Psoas muscle (tissue), 8 donors: ENCODE results near the gene ST6GALNAC3. TPM values are rescaled to one million over a fixed set of nuclear protein-coding genes. Genes with fewer than 3 reads are reported as not detected.
"Not testable (repeated sequence)": the region's sequence is repeated elsewhere in the genome, so short reads cannot be mapped to it uniquely, and the experiment has no call there.

Experiments
- ATAC-seq, 4 donors: fragments of 200-7000 bp; cut with Tn5 transposase; one replicate each; pipeline ENCODE4 v1.9.1; 2020; ENCODE audit warnings: moderate library complexity in 3 of 4, mild to moderate bottlenecking in 2 of 4
- DNase-seq, 2 donors: peaks; one replicate each; pipeline ENCODE4 v3.0.0-alpha.2; 2020
- H3K27ac ChIP-seq: fragments of 200-600 bp; one replicate; pipeline ENCODE4 v1.8.0; 2022
- H3K27me3 ChIP-seq, 3 donors: fragments of 200-600 bp in 1 of 3; one replicate each; pipeline versions ENCODE4 v1.6.1 to v1.8.0; 2013 to 2022; ENCODE audit warnings: low read length in 2 of 3, mild to moderate bottlenecking in 2 of 3, moderate library complexity in 1 of 3; ENCODE audit not compliant: insufficient read depth in 3 of 3
- H3K36me3 ChIP-seq, 2 donors: fragments of 200-600 bp in 1 of 2; one replicate each; pipeline versions ENCODE4 v1.6.1 to v1.8.0; 2013 to 2022; ENCODE audit warnings: low read depth in 1 of 2, mild to moderate bottlenecking in 1 of 2, moderate library complexity in 1 of 2; ENCODE audit not compliant: insufficient read depth in 1 of 2
- H3K4me1 ChIP-seq: fragments of 200-600 bp; one replicate; pipeline ENCODE4 v1.8.0; 2022
- H3K4me3 ChIP-seq: fragments of 200-600 bp; one replicate; pipeline ENCODE4 v1.8.0; 2022; ENCODE audit warnings: mild to moderate bottlenecking
- H3K9me3 ChIP-seq: fragments of 200-600 bp; one replicate; pipeline ENCODE4 v1.8.0; 2022
- CTCF ChIP-seq: fragments of 200-600 bp; IDR thresholded peaks from one replicate; pipeline ENCODE4 v1.8.0; 2022; ENCODE audit warnings: antibody characterized with exemption
- WGBS, 3 donors: extraction: QIAGEN DNeasy Blood & Tissue Kit; methylation state at CpG; one replicate each; pipeline versions ENCODE4 v1.1.6 to v1.1.7; 2013; 5-methylcytosine and 5-hydroxymethylcytosine counted together
- intact Hi-C, 2 donors: fragments of 100-400 bp; cut with DNase I; formaldehyde crosslinking; loops; one replicate each; pipeline versions ENCODE4 v1.11.0 to v1.14.2; 2022
- polyA plus RNA-seq, 3 donors: library from polyadenylated mRNA; stranded (reverse); fragments of 200-250 nt; gene quantifications; one replicate each; pipeline ENCODE4 v1.2.3, GENCODE V29; 2013
- total RNA-seq, 4 donors: library from RNA; stranded (reverse); fragmentation: NEBNext Ultra II Directional in 2 of 4; extraction: Animal tissue kit (Norgen Biotek cat#: 25700) in 2 of 4; gene quantifications; one replicate each; pipeline versions ENCODE4 v1.2.1 to v1.2.4, GENCODE V29; 2021 to 2023
- donor health status: healthy with polysubstance abuse.
- donor health status: DM: no; HTN: no; CAD: no; lungs with moderate emphysema.
- donor health status: Bipolar disorder and iron deficiency.
- donor health status: healthy.
- donor health status: DM: yes; HTN: yes; CAD: no.
- donor health status: DM: no; HTN: no; CAD: no.
- donor health status: DM: no; HTN: no; CAD: no.
- donor health status: DM: yes; HTN: yes; CAD: no.

The ST6GALNAC3 gene
- total and polyA plus RNA-seq, 7 donors: 1.3 to 5.4 (median 2.3) TPM

GRCh38 chr1:76336931-76337371, 262.4 kb downstream of the ST6GALNAC3 start:
- peak in 2 of 4 donors; percentile 19 to 54 for ATAC-seq
- no peak for TF ChIP-seq CTCF

GRCh38 chr1:76337542-76338219, 263.1 kb downstream of the ST6GALNAC3 start:
- Histone ChIP-seq H3K36me3 (no peaks in the 10 kb centered on the region), H3K4me3 (no peak overlapping the region), H3K27ac (no peak overlapping the region), H3K27me3 (no peaks in the 10 kb centered on the region), H3K4me1 (no peaks in the 10 kb centered on the region), H3K9me3 (no peaks in the 10 kb centered on the region)
- TF ChIP-seq CTCF: no peak
- intact Hi-C loops: loop anchor here in 1 of 2 donors (10.0 kb wide), 1 partner anchor 343 kb away; no protein-coding TSS in a partner anchor
- 52 to 66% (median 60%) methylated on average over 7 of the region's 7 CpGs for WGBS, 3 donors
- no peak for ATAC-seq
- DNase-seq: no peak

More at GRCh38 chr1:76336931-76337371, 262.4 kb downstream of the ST6GALNAC3 start:
- Histone ChIP-seq H3K27ac (no peak overlapping the region), H3K4me1 (no peaks in the 10 kb centered on the region), H3K9me3 (no peaks in the 10 kb centered on the region), H3K27me3 (no peaks in the 10 kb centered on the region), H3K36me3 (no peaks in the 10 kb centered on the region), H3K4me3 (no peak overlapping the region)
- DNase-seq: peak; percentile 30 to 73
- WGBS, 3 donors: 17 to 34% (median 19%) methylated on average over 8 of the region's 8 CpGs
- intact Hi-C loops: loop anchor here in 1 of 2 donors (10.0 kb wide), 1 partner anchor 342 kb away; no protein-coding TSS in a partner anchor

- 62 to 68% (median 62%) methylated on average over 2 of the region's 2 CpGs for WGBS, 3 donors
- no peak overlapping the region for H3K27ac ChIP-seq
These were observed 265.5 kb downstream of the ST6GALNAC3 start for GRCh38 chr1:76340056-76340455.

GRCh38 chr1:76341816-76342215, 267.3 kb downstream of the ST6GALNAC3 start:
- 95 to 99% (median 97%) methylated on average over 3 of the region's 3 CpGs for WGBS, 3 donors
- intact Hi-C loops, H3K4me1 ChIP-seq, DNase-seq, H3K9me3 ChIP-seq, ATAC-seq, H3K4me3 ChIP-seq, H3K27ac ChIP-seq, H3K36me3 ChIP-seq, H3K27me3 ChIP-seq: not testable (repeated sequence)

More at GRCh38 chr1:76340056-76340455, 265.5 kb downstream of the ST6GALNAC3 start:
- TF ChIP-seq CTCF: no peak
- intact Hi-C loops: no loop called here
- no peaks in the 10 kb centered on the region for H3K9me3 ChIP-seq
- no peak for ATAC-seq
- no peaks in the 10 kb centered on the region for H3K27me3 ChIP-seq
- H3K36me3 ChIP-seq: no peaks in the 10 kb centered on the region
- no peak for DNase-seq
- no peaks in the 10 kb centered on the region for H3K4me1 ChIP-seq
- no peak overlapping the region for H3K4me3 ChIP-seq

GRCh38 chr1:76343356-76343755, 268.8 kb downstream of the ST6GALNAC3 start:
- TF ChIP-seq CTCF: no peak
- no peaks in the 10 kb centered on the region for H3K4me1 ChIP-seq
- no peaks in the 10 kb centered on the region for H3K9me3 ChIP-seq
- ATAC-seq: no peak
- no peaks in the 10 kb centered on the region for H3K27me3 ChIP-seq
- no peak overlapping the region for H3K27ac ChIP-seq
- DNase-seq: no peak
- intact Hi-C loops: no loop called here
- no peak overlapping the region for H3K4me3 ChIP-seq
- no peaks in the 10 kb centered on the region for H3K36me3 ChIP-seq
- WGBS, 3 donors: 24 to 41% (median 27%) methylated on average over 4 of the region's 4 CpGs
